Measurements from ENCODE around the gene ASNS. TPM values are rescaled to one million over a fixed set of nuclear protein-coding genes. Genes with fewer than 3 reads are reported as not detected.

Gene ASNS
- polyA plus RNA-seq, 3 donors: 0.99 to 2.4 (median 2.3) TPM

DNA sequence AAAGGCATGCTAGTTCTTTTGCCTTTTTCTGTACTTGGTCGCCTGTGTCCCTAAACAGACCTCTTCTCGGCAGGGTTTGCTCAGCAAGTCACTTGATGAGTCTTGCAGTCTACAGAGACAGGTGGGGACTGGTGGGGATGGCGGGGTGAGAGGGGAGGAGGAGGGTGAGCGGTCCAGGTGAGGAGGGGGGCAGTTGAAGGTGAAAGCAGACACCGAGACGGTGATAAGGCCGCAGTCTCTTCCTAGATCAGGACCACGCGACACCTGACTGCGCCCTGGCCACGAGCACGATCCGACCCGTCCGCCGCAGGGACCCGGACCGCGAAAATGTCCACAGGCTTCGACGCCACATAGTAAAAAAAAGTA lies 566 bp downstream of the ASNS start:
- Histone ChIP-seq H3K79me2 (ENCODE audit: insufficient read depth, low read length) (no peaks in the 10 kb centered on the region), H2AFZ (ENCODE audit: insufficient read depth, low read depth, low read length, poor library complexity, severe bottlenecking) (peak overlapping the region; percentile 86), H3K4me3 (replicated peaks in 1 of 3; ENCODE audit: low read depth in 2 of 3, low read length in 3 of 3) (peak overlapping the region; percentile 31 to 78 (median 45)), H3K4me1 (ENCODE audit: control insufficient read depth in 1 of 2, insufficient read depth in 2 of 2, low read length in 2 of 2) (peaks cover 13 to 15% of the 10 kb centered on the region in 2 donors), H3K27me3 (ENCODE audit: control insufficient read depth in 2 of 2, insufficient read depth in 2 of 2, low read length in 2 of 2) (peaks cover 9 to 10% of the 10 kb centered on the region in 2 donors), H3K27ac (ENCODE audit: low read depth in 1 of 2, low read length in 2 of 2) (no peak overlapping the region), H3K4me2 (replicated peaks; ENCODE audit: extremely low read depth, low read length, poor library complexity, severe bottlenecking) (peak overlapping the region; percentile 87), H4K20me1 (ENCODE audit: insufficient read depth, low read length) (no peaks in the 10 kb centered on the region), H3K9me3 (replicated peaks in 1 of 2; ENCODE audit: control insufficient read depth in 1 of 2, insufficient read depth in 1 of 2, low read length in 2 of 2) (no peaks in the 10 kb centered on the region), H3K9ac (ENCODE audit: insufficient read depth, low read length, poor library complexity, severe bottlenecking) (peak overlapping the region; percentile 54), H3K36me3 (replicated peaks in 1 of 2; ENCODE audit: control insufficient read depth in 1 of 2, insufficient read depth in 2 of 2, low read length in 2 of 2) (no peaks in the 10 kb centered on the region)
- intact Hi-C loops (cut with micrococcal nuclease): no loop called here
- TF ChIP-seq, protein P1, sequence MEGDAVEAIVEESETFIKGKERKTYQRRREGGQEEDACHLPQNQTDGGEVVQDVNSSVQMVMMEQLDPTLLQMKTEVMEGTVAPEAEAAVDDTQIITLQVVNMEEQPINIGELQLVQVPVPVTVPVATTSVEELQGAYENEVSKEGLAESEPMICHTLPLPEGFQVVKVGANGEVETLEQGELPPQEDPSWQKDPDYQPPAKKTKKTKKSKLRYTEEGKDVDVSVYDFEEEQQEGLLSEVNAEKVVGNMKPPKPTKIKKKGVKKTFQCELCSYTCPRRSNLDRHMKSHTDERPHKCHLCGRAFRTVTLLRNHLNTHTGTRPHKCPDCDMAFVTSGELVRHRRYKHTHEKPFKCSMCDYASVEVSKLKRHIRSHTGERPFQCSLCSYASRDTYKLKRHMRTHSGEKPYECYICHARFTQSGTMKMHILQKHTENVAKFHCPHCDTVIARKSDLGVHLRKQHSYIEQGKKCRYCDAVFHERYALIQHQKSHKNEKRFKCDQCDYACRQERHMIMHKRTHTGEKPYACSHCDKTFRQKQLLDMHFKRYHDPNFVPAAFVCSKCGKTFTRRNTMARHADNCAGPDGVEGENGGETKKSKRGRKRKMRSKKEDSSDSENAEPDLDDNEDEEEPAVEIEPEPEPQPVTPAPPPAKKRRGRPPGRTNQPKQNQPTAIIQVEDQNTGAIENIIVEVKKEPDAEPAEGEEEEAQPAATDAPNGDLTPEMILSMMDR (IDR thresholded peaks at IDR 0.05): no peak
- 3% methylated on average over 20 of the region's 21 CpGs for WGBS (ENCODE audit: insufficient coverage)
- H3K36me3 Mint-ChIP-seq: no peaks in the 10 kb centered on the region
- H3K4me3 Mint-ChIP-seq: peak overlapping the region; percentile 81 to 87
- peaks cover 0 to 3% (median 0%) of the 10 kb centered on the region in 7 donors for H3K9me3 Mint-ChIP-seq
- peaks cover 12 to 17% (median 17%) of the 10 kb centered on the region in 3 donors for H3K27me3 Mint-ChIP-seq (ENCODE audit: low read depth in 3 of 3)
- peaks cover 12% of the 10 kb centered on the region for H3K4me1 Mint-ChIP-seq
- H3K27ac Mint-ChIP-seq: peak overlapping the region in 3 of 7 donors; percentile 26 to 50 (median 41)
- no peak for DNase-seq

DNA sequence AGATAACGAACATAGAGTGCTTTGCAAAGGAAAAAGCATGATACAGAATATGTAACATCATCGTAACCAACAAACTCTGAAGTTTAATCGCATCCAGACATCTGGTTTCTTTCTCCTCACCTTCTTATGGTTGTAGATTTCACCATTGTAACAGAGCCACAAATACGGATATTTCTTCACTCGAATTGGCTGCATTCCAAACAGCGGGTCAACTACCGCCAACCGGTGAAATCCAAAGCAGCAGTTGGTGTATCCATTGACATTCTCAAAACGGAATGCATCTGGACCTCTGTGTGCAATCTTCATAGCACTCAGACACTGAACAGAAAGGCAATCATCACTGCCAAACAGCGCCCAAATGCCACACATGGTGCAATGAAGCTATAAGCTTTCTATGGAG lies 3.4 kb downstream of the ASNS start:
- intact Hi-C loops (cut with micrococcal nuclease): no loop called here

More for the DNA sequence above, 3.4 kb downstream of the ASNS start:
- no peak overlapping the region for H3K4me3 ChIP-seq (replicated peaks in 1 of 3; ENCODE audit: low read depth in 2 of 3, low read length in 3 of 3)
- H3K4me2 ChIP-seq (replicated peaks; ENCODE audit: extremely low read depth, low read length, poor library complexity, severe bottlenecking): no peak overlapping the region
- H3K79me2 ChIP-seq (ENCODE audit: insufficient read depth, low read length): no peaks in the 10 kb centered on the region
- Mint-ChIP-seq H3K4me3 (no peak overlapping the region), H3K36me3 (no peaks in the 10 kb centered on the region), H3K9me3 (peaks cover 0 to 3% (median 0%) of the 10 kb centered on the region in 7 donors), H3K27me3 (ENCODE audit: low read depth in 3 of 3) (peaks cover 12 to 17% (median 17%) of the 10 kb centered on the region in 3 donors), H3K27ac (no peak overlapping the region), H3K4me1 (peaks cover 12% of the 10 kb centered on the region)
- DNase-seq: no peak
- WGBS (ENCODE audit: insufficient coverage): 76% methylated on average over 7 of the region's 10 CpGs
- H3K36me3 ChIP-seq (replicated peaks in 1 of 2; ENCODE audit: control insufficient read depth in 1 of 2, insufficient read depth in 2 of 2, low read length in 2 of 2): no peaks in the 10 kb centered on the region
- no peak overlapping the region for H3K27ac ChIP-seq (ENCODE audit: low read depth in 1 of 2, low read length in 2 of 2)
- H2AFZ ChIP-seq (ENCODE audit: insufficient read depth, low read depth, low read length, poor library complexity, severe bottlenecking): no peak overlapping the region
- TF ChIP-seq, protein P1 (IDR thresholded peaks at IDR 0.05): no peak
- H3K4me1 ChIP-seq (ENCODE audit: control insufficient read depth in 1 of 2, insufficient read depth in 2 of 2, low read length in 2 of 2): peaks cover 13 to 15% of the 10 kb centered on the region in 2 donors
- H4K20me1 ChIP-seq (ENCODE audit: insufficient read depth, low read length): no peaks in the 10 kb centered on the region
- peaks cover 9 to 10% of the 10 kb centered on the region in 2 donors for H3K27me3 ChIP-seq (ENCODE audit: control insufficient read depth in 2 of 2, insufficient read depth in 2 of 2, low read length in 2 of 2)
- H3K9ac ChIP-seq (ENCODE audit: insufficient read depth, low read length, poor library complexity, severe bottlenecking): no peak overlapping the region
- no peaks in the 10 kb centered on the region for H3K9me3 ChIP-seq (replicated peaks in 1 of 2; ENCODE audit: control insufficient read depth in 1 of 2, insufficient read depth in 1 of 2, low read length in 2 of 2)
